ENCODE results near the gene ABCB10.
"Not testable (repeated sequence)": the region's sequence is repeated elsewhere in the genome, so short reads cannot be mapped to it uniquely, and the experiment has no call there.

ABCB10 gene

GRCh38 chr1:229559336-229559801, 862 bp upstream of the ABCB10 start:
- ChIA-PET CTCF (interaction anchor here (0.7 to 1.9 kb wide), 7 partner anchors 9 to 301 kb away, joined by 3 to 9 read pairs (median 3); partner anchors contain the start of genes TAF5L and URB2), POLR2A (interaction anchor here (0.8 to 2.7 kb wide), 11 partner anchors 9 to 75 kb away, joined by 4 to 52 read pairs (median 8); partner anchors contain the start of genes NUP133, TAF5L and URB2)
- TF ChIP-seq L3MBTL2 (conservative IDR thresholded peaks at IDR 0.05) (peak; percentile 79), ZNF384 (IDR thresholded peaks at IDR 0.05) (peak; percentile 98)
- DNase-seq (ENCODE audit: extremely low spot score): not testable (repeated sequence)

GRCh38 chr1:229557913-229558414, 543 bp downstream of the ABCB10 start:
- CTCF ChIA-PET: interaction anchor here (0.5 to 1.9 kb wide), 10 partner anchors 11 to 863 kb away, joined by 3 to 9 read pairs (median 3); partner anchors contain the start of genes TAF5L and URB2
- DNase-seq (ENCODE audit: extremely low spot score): peak; percentile 63
- POLR2A ChIA-PET: interaction anchor here (0.9 to 2.7 kb wide), 10 partner anchors 10 to 80 kb away, joined by 3 to 52 read pairs (median 8); partner anchors contain the start of genes NUP133, TAF5L and URB2
- no peak for TF ChIP-seq NFRKB (IDR thresholded peaks at IDR 0.05)
- TF ChIP-seq TARDBP (IDR thresholded peaks at IDR 0.05): no peak
- TF ChIP-seq CTBP1 (IDR thresholded peaks at IDR 0.05; ENCODE audit: borderline replicate concordance): no peak
- no peak for TF ChIP-seq ELF4 (IDR thresholded peaks at IDR 0.05)
- TF ChIP-seq LEF1 (IDR thresholded peaks at IDR 0.05; ENCODE audit: borderline replicate concordance): no peak
- TF ChIP-seq, protein P1, sequence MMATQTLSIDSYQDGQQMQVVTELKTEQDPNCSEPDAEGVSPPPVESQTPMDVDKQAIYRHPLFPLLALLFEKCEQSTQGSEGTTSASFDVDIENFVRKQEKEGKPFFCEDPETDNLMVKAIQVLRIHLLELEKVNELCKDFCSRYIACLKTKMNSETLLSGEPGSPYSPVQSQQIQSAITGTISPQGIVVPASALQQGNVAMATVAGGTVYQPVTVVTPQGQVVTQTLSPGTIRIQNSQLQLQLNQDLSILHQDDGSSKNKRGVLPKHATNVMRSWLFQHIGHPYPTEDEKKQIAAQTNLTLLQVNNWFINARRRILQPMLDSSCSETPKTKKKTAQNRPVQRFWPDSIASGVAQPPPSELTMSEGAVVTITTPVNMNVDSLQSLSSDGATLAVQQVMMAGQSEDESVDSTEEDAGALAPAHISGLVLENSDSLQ (IDR thresholded peaks at IDR 0.05): no peak
- TF ChIP-seq HDGF (IDR thresholded peaks at IDR 0.05; ENCODE audit: borderline replicate concordance): no peak
- no peak for TF ChIP-seq SUZ12 (IDR thresholded peaks at IDR 0.05)
- no peak for TF ChIP-seq FOXM1 (IDR thresholded peaks at IDR 0.05; ENCODE audit: borderline replicate concordance)
- TF ChIP-seq FOXA1 (IDR thresholded peaks at IDR 0.05): no peak
- TF ChIP-seq FOXK2 (IDR thresholded peaks at IDR 0.05): no peak
- no peak for TF ChIP-seq ZNF384 (IDR thresholded peaks at IDR 0.05)
- TF ChIP-seq ARNT (IDR thresholded peaks at IDR 0.05): no peak
- no peak for TF ChIP-seq SP1 (IDR thresholded peaks at IDR 0.05)
- TF ChIP-seq BHLHE40 (IDR thresholded peaks at IDR 0.05; ENCODE audit: borderline replicate concordance): no peak
- no peak for TF ChIP-seq L3MBTL2 (conservative IDR thresholded peaks at IDR 0.05)

DNA sequence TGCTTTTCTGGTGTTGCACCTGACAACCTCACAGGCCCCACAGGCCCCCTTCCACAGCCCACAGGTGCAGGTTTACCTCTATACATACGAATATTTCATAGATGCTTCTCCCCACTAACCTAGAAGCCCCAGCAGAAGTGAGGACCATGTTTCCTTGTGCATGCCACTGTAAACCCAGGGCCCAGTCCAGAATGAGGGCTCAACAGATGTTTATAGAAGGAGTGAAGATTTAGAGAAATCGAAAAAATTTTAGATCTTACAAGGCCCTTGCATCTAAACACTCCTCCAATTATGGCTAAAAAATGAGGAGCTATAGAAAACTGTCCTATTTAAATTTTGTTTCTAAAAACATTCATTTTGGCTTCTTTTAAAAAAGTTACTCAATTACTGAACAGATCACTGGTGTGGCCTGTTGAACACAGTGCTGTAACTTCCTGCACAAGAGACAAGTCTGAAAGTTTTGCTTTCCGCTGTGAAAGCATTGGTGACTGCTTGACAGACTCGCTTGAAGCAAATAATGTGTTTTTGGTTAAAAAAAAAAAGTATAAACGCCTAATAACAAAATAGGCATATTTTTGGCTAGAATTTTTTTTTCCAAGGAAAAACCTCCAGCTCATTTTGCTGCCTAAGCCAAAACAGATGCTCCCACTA, 1.2 kb downstream of the ABCB10 start:
- no peak for DNase-seq (ENCODE audit: extremely low spot score)
- ChIA-PET CTCF (interaction anchor here (0.7 to 1.9 kb wide), 3 partner anchors 67 to 862 kb away, joined by 3 to 9 read pairs (median 3); no protein-coding TSS in a partner anchor), POLR2A (interaction anchor here (0.9 to 2.7 kb wide), 4 partner anchors 9 to 68 kb away, joined by 3 to 33 read pairs (median 8); partner anchors contain the start of gene NUP133)
- no peak for TF ChIP-seq FOXA1 (IDR thresholded peaks at IDR 0.05)
- no peak for TF ChIP-seq CTBP1 (IDR thresholded peaks at IDR 0.05; ENCODE audit: borderline replicate concordance)
- TF ChIP-seq FOXK2 (IDR thresholded peaks at IDR 0.05): no peak
- no peak for TF ChIP-seq NFRKB (IDR thresholded peaks at IDR 0.05)
- no peak for TF ChIP-seq ZNF384 (IDR thresholded peaks at IDR 0.05)
- no peak for TF ChIP-seq SP1 (IDR thresholded peaks at IDR 0.05)
- TF ChIP-seq, protein P1 (IDR thresholded peaks at IDR 0.05): no peak
- no peak for TF ChIP-seq FOXM1 (IDR thresholded peaks at IDR 0.05; ENCODE audit: borderline replicate concordance)
- no peak for TF ChIP-seq L3MBTL2 (conservative IDR thresholded peaks at IDR 0.05)
- no peak for TF ChIP-seq LEF1 (IDR thresholded peaks at IDR 0.05; ENCODE audit: borderline replicate concordance)
- no peak for TF ChIP-seq HDGF (IDR thresholded peaks at IDR 0.05; ENCODE audit: borderline replicate concordance)
- TF ChIP-seq ELF4 (IDR thresholded peaks at IDR 0.05): no peak
- no peak for TF ChIP-seq BHLHE40 (IDR thresholded peaks at IDR 0.05; ENCODE audit: borderline replicate concordance)
- no peak for TF ChIP-seq TARDBP (IDR thresholded peaks at IDR 0.05)
- TF ChIP-seq ARNT (IDR thresholded peaks at IDR 0.05): no peak
- no peak for TF ChIP-seq SUZ12 (IDR thresholded peaks at IDR 0.05)

GRCh38 chr1:229554886-229555621, 3.5 kb downstream of the ABCB10 start:
- CTCF ChIA-PET: no interaction called here
- POLR2A ChIA-PET: interaction anchor here (0.9 to 2.2 kb wide), 2 partner anchors 47 to 69 kb away, joined by 3 to 6 read pairs; partner anchors contain the start of gene NUP133
- no peak for TF ChIP-seq FOXK2 (IDR thresholded peaks at IDR 0.05)
- TF ChIP-seq ARNT (IDR thresholded peaks at IDR 0.05): no peak
- no peak for TF ChIP-seq LEF1 (IDR thresholded peaks at IDR 0.05; ENCODE audit: borderline replicate concordance)
- TF ChIP-seq BHLHE40 (IDR thresholded peaks at IDR 0.05; ENCODE audit: borderline replicate concordance): no peak
- TF ChIP-seq FOXM1 (IDR thresholded peaks at IDR 0.05; ENCODE audit: borderline replicate concordance): no peak
- TF ChIP-seq TARDBP (IDR thresholded peaks at IDR 0.05): no peak
- no peak for TF ChIP-seq SP1 (IDR thresholded peaks at IDR 0.05)
- no peak for TF ChIP-seq CTBP1 (IDR thresholded peaks at IDR 0.05; ENCODE audit: borderline replicate concordance)
- TF ChIP-seq ELF4 (IDR thresholded peaks at IDR 0.05): no peak
- TF ChIP-seq, protein P1 (IDR thresholded peaks at IDR 0.05): no peak
- no peak for TF ChIP-seq FOXA1 (IDR thresholded peaks at IDR 0.05)
- no peak for TF ChIP-seq ZNF384 (IDR thresholded peaks at IDR 0.05)
- no peak for TF ChIP-seq NFRKB (IDR thresholded peaks at IDR 0.05)
- TF ChIP-seq L3MBTL2 (conservative IDR thresholded peaks at IDR 0.05): no peak
- TF ChIP-seq HDGF (IDR thresholded peaks at IDR 0.05; ENCODE audit: borderline replicate concordance): no peak
- no peak for DNase-seq (ENCODE audit: extremely low spot score)

GRCh38 chr1:229553621-229554130, 4.8 kb downstream of the ABCB10 start:
- no peak for DNase-seq (ENCODE audit: extremely low spot score)
- TF ChIP-seq FOXM1 (IDR thresholded peaks at IDR 0.05; ENCODE audit: borderline replicate concordance) (no peak), HDGF (IDR thresholded peaks at IDR 0.05; ENCODE audit: borderline replicate concordance) (no peak), FOXK2 (IDR thresholded peaks at IDR 0.05) (no peak), FOXA1 (IDR thresholded peaks at IDR 0.05) (no peak), CTBP1 (IDR thresholded peaks at IDR 0.05; ENCODE audit: borderline replicate concordance) (no peak), BHLHE40 (IDR thresholded peaks at IDR 0.05; ENCODE audit: borderline replicate concordance) (no peak), LEF1 (IDR thresholded peaks at IDR 0.05; ENCODE audit: borderline replicate concordance) (no peak), ELF4 (IDR thresholded peaks at IDR 0.05) (no peak), ZNF384 (IDR thresholded peaks at IDR 0.05) (no peak), L3MBTL2 (conservative IDR thresholded peaks at IDR 0.05) (no peak)
- ChIA-PET CTCF (no interaction called here), POLR2A (interaction anchor here (1.4 kb wide), 1 partner anchor 46 kb away, joined by 3 read pairs; the partner anchor contains the start of gene NUP133)
